ENCODE measurements around the gene TSPAN4.

TSPAN4 gene

GRCh38 chr11:886568-886967, 43.9 kb downstream of the TSPAN4 start:
- no peak for DNase-seq (ENCODE audit: low read depth in 2 of 2)

GRCh38 chr11:887589-887988, 44.9 kb downstream of the TSPAN4 start:
- DNase-seq (ENCODE audit: low read depth in 2 of 2) = no peak

GRCh38 chr11:888310-889212, 45.9 kb downstream of the TSPAN4 start:
- no peak for DNase-seq (ENCODE audit: low read depth in 2 of 2)

- DNase-seq (ENCODE audit: low read depth in 2 of 2) = no peak
Observed at GRCh38 chr11:889257-889656, 46.6 kb downstream of the TSPAN4 start.

- DNase-seq (ENCODE audit: low read depth in 2 of 2) = no peak
Observed at GRCh38 chr11:889687-890475, 47.2 kb downstream of the TSPAN4 start.

- no peak for DNase-seq (ENCODE audit: low read depth in 2 of 2)
Observed at GRCh38 chr11:890794-891540, 48.3 kb downstream of the TSPAN4 start.

- DNase-seq (ENCODE audit: low read depth in 2 of 2) = no peak
Observed at GRCh38 chr11:893008-893654, 50.5 kb downstream of the TSPAN4 start.

- no peak for DNase-seq (ENCODE audit: low read depth in 2 of 2)
Observed at GRCh38 chr11:894575-895201, 52.0 kb downstream of the TSPAN4 start.

GRCh38 chr11:895331-896110, 52.9 kb downstream of the TSPAN4 start:
- DNase-seq (ENCODE audit: low read depth in 2 of 2) = no peak

GRCh38 chr11:897253-898142, 54.8 kb downstream of the TSPAN4 start:
- no peak for DNase-seq (ENCODE audit: low read depth in 2 of 2)

GRCh38 chr11:898143-898511, 55.5 kb downstream of the TSPAN4 start:
- DNase-seq (ENCODE audit: low read depth in 2 of 2) = no peak

- DNase-seq (ENCODE audit: low read depth in 2 of 2) = no peak
Observed at GRCh38 chr11:898540-899190, 56.0 kb downstream of the TSPAN4 start.

GRCh38 chr11:899724-900123, 57.1 kb downstream of the TSPAN4 start:
- no peak for DNase-seq (ENCODE audit: low read depth in 2 of 2)

- no peak for DNase-seq (ENCODE audit: low read depth in 2 of 2)
Observed at GRCh38 chr11:900545-900944, 57.9 kb downstream of the TSPAN4 start.

- DNase-seq (ENCODE audit: low read depth in 2 of 2) = no peak
Observed at GRCh38 chr11:901452-902061, 58.9 kb downstream of the TSPAN4 start.

GRCh38 chr11:904380-904779, 61.7 kb downstream of the TSPAN4 start:
- DNase-seq (ENCODE audit: low read depth in 2 of 2) = no peak

- DNase-seq (ENCODE audit: low read depth in 2 of 2) = no peak
Observed at GRCh38 chr11:905952-906351, 63.3 kb downstream of the TSPAN4 start.

GRCh38 chr11:907668-908067, 65.0 kb downstream of the TSPAN4 start:
- no peak for DNase-seq (ENCODE audit: low read depth in 2 of 2)

Measured in stimulated activated CD4-positive, alpha-beta T cell treated with anti-CD3 and anti-CD28 coated beads, Interleukin-4, amount 100 ng/mL, for 48 hours (primary cell).